Activated naive CD8-positive, alpha-beta T cell treated with anti-CD3 and anti-CD28 coated beads, Interleukin-2, amount 50 U/mL, for 16 hours (primary cell): ENCODE measurements around the gene PKP3.
"Not testable (repeated sequence)": the region's sequence is repeated elsewhere in the genome, so short reads cannot be mapped to it uniquely, and the experiment has no call there.

Experiments
- DNase-seq: peaks from one replicate; pipeline ENCODE4 v3.0.0-alpha.2; 2020; ENCODE audit warnings: low read depth, low spot score

PKP3 gene

DNA sequence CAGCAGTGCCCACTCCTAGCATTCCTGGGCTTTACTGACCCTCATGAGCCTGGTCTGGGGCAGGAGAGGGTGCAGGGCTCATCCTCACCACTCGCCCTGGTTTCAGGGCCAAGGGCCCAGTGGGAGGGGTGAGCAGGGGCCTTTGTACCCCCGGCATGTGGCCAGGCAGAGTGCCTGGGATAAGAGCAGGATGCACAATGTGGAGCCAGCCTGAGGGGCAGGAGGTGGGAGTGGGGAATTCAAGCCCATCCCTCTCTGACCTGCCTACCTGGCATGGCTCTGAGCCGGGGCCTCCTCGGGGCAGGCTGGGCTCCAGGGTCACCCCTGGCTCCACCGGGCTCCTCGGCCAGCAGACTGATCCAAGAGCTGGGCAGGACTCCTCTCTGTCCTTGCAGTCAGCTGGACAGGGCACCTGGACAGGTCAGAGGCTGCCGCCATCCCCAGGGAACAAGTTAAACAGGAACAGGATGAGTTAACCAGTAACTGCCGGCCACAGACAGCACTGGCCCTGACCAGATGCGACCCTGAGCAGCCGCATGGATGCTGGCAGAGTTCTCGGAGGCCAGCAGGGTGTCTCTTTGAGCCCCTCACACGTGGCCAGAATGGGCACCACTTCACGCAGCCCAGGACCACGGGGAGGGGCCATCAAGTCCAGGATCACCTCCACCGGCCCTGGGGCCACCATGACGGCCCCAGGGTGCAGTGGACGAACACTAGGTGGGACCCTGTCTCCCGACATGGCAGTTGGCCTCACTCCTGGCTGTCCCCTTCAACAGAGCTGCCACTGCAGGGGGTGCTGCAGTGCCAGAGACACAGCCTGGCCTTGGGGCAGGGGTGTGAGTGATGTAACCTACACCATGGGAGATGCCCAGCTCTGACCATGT lies 15.8 kb downstream of the PKP3 start:
- no peak for DNase-seq

DNA sequence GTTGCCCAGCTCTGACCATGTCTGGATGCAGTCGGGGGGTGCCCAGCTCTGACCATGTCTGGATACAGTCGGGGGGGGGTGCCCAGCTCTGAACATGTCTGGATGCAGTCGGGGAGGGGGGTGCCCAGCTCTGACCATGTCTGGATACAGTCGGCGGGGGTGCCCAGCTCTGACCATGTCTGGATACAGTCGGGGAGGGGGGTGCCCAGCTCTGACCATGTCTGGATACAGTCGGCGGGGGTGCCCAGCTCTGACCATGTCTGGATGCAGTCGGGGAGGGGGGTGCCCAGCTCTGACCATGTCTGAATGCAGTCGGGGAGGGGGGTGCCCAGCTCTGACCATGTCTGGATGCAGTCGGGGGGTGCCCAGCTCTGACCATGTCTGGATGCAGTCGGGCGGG lies 16.7 kb downstream of the PKP3 start:
- not testable (repeated sequence) for DNase-seq

DNA sequence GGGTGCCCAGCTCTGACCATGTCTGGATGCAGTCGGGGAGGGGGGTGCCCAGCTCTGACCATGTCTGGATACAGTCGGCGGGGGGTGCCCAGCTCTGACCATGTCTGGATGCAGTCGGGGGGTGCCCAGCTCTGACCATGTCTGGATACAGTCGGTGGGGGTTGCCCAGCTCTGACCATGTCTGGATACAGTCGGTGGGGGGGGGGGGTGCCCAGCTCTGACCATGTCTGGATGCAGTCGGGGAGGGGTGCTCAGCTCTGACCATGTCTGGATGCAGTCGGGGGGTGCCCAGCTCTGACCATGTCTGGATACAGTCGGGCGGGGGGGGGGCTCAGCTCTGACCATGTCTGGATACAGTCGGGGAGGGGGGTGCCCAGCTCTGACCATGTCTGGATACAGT lies 17.5 kb downstream of the PKP3 start:
- not testable (repeated sequence) for DNase-seq

DNA sequence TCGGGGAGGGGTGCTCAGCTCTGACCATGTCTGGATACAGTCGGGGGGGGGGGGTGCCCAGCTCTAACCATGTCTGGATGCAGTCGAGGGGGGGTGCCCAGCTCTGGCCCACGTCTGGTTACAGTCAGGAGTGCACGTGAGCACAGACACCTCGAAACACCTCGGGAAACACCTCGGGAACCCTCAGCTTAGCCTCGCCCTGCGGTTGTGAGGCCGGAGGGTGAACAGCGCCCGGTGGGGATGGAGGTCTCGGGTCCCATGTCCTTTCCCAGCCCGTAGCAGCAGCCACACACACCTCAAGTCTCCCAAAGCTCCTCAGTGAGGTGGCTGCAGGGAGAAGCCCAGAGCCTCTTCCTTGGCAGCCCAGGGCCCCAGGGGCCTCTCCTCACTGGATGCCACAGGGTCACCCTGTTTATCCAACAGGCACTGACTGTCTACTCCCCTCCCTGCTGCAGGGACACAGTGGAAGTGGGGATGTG lies 18.7 kb downstream of the PKP3 start:
- DNase-seq = no peak

GRCh38 chr11:413120-414081 lies 19.4 kb downstream of the PKP3 start:
- no peak for DNase-seq

DNA sequence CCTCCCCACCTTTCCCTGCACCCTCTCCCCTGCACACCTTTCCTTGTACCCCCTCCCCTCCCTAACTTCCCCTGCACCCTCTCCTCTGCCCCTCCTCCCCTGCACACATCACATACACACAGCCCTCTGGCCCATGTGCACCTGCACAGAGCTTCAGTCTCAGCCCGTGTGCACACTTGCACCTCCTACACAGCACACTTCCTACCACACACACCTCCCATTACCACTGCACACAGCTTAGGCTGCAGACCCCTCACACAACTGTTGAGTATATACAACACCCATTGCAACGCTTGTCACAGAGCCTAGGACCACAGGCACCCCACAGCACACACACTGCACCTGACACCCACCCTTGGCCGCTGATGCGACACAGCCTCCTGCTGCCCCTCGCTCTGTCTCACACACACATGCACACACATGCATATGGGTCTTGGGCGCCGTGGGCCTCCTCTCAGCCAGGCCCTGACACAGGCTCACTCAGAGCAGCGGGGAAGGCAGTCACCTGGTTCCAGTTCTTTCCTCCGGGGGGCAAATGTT lies 20.4 kb downstream of the PKP3 start:
- no peak for DNase-seq

DNA sequence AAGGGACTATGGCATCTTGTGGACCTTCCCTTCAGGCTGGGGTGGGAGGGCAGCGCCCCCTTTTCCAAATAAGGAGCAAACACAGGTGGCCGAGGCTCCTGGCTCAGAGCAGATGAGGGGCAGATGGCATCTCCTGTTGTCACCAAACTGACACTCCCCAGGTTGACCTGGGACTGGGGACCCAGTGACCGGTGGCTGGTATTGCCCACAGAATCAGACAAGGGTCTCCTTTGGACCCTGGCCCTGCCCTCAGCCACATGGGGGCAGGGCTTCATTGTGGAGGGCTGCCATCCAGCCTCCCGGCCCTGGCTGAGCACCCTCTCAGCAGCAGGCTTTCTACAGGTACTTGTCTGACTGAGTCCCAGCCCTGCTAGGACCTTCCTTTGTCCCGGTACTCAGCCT lies 21.6 kb downstream of the PKP3 start:
- DNase-seq = no peak

DNA sequence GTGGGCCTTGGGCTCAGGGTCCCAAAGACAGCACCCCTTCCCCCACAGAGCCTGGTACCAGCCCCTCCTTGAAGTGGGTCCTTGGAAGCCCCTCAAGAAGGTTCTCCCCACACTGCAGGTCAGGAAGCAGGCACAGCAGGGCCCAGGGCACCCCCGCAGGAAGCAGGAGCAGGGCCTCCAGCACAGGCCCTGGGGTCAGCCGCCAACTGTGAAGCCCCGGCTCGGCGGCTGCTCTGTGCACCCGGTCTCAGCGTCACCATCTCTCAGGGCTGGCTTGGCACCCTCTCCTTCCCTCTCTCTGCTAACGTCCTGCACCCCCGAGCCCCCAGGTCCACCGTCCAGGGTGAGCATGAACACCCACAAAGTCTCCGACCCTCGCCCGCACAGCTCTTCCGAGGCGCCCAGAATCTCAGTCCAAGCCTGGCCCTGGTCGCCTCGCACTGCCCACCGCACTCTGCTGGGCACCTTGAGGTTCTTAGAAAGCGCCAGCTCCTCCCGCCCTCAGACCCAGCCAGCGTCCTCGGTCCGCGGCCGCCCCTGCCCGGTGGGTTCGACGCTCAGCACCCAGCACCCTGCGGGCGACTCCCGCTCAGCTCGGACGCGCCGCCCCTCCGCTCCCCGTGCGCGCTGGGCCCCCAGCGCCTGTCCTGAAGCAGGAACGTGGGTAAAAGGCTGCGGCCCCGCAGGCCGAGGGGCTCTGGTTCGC lies 22.2 kb downstream of the PKP3 start:
- DNase-seq = no peak

DNA sequence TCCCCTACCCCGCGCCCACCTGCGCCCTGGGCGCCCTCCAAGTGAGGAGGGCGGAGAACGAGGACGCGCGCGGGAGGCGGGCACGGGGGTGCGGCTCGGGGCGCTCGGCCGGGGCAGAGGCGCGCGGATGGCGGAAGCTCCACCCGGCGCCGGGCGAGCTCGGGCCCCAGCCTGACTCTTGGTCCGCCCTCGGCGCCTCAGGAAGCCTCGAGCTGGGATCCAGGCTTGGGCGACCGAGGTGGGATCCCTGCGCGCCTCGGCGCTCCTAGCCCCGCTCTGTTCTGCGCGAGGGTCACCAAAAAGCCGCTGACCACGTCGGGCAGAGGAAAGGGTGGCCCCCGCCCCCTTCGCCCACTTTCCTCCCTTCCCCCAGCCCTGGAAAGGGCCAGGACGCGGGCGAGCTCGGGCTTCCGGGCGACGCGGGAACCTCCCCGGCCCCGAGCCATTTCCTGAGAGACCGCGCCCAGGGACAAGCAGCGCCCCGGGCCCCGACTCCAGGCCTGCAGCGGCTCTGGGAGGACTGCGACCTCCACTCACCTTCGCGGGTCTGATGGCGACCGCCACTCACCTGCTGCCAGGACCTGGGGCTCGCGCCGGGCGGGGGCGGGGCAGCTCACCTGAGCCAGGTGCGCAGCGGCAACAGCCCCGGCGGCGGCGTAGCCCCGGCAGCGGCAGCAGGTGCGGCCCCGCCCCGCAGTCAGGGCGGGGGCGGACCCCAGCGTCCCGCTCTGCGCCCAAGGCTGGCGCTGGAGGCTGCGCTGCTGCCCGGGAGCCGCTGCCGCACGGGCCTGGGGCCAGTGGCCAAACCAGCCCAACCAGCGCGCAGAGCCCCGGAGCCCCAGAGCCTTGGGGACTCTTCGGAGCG lies 23.0 kb downstream of the PKP3 start:
- DNase-seq = no peak

DNA sequence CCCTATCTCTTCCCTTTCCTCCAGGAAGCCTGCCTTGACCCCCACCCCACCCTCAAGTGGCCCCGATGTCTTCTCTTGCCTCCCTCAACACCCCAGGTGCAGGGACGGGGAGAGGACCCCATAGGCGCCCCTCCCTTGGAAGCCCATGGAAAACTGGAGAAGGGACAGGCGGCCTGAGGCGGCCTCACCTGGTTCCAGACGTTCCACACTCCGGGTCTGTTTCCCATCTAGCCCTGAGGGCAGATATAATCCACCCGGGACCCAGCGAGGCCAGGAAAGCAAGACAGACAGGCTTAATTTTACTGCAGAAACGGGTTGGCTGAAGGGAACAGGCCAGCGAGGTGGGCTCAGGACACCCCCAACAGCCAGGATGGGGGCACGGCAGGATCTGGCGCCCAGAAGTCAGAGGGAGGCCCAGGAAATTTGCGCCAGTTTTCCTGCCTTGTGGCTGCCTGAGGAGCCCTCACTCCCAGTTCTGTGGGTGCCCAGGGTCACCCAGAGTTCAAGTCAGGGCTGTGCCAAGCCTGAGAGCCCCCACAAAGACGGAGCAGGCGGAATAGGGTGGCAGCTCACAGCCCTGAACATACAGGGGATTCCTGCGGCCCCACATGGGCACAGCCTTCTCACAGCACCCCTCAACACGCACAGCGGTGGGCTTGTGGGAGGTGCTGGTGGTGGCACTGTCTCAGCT lies 23.8 kb downstream of the PKP3 start:
- DNase-seq = no peak

- DNase-seq = no peak
Observed at GRCh38 chr11:418343-419247, 24.6 kb downstream of the PKP3 start.

DNA sequence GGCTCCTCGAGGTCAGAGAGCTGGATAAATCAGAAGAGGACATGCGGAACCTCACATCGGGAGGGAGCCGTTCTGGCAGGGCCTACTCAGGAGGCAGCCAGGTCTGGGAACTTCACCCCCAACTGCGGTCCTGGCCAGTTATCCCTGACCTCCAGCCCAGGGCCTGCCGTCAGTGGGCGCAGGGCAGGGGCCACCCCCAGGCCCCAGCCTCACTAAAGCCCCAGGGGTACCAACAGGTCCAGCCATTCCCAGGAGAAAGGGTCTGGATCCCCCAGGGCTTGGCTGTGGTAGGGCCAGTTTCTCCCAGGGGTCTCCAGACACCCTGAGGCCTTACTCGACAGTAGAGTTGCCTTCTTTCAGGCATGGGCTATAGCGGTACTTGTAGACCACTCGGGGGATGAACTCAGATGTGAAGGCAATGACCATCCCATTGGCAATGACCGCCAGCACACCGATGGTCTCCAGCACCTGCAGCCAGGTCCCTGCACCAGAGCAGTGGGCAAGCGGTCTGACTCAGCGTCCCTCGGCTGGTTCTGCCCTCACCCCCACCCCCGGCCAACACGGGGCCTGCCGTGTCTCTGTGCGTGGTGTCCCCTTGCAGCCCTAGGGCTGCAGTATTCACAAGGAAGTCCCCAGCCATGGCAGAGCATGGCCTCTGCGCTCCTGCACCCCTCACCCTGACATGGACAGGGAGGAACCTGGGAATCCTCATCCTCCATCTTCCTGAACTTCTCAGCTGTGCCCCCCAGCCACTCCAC lies 25.4 kb downstream of the PKP3 start:
- no peak for DNase-seq

DNA sequence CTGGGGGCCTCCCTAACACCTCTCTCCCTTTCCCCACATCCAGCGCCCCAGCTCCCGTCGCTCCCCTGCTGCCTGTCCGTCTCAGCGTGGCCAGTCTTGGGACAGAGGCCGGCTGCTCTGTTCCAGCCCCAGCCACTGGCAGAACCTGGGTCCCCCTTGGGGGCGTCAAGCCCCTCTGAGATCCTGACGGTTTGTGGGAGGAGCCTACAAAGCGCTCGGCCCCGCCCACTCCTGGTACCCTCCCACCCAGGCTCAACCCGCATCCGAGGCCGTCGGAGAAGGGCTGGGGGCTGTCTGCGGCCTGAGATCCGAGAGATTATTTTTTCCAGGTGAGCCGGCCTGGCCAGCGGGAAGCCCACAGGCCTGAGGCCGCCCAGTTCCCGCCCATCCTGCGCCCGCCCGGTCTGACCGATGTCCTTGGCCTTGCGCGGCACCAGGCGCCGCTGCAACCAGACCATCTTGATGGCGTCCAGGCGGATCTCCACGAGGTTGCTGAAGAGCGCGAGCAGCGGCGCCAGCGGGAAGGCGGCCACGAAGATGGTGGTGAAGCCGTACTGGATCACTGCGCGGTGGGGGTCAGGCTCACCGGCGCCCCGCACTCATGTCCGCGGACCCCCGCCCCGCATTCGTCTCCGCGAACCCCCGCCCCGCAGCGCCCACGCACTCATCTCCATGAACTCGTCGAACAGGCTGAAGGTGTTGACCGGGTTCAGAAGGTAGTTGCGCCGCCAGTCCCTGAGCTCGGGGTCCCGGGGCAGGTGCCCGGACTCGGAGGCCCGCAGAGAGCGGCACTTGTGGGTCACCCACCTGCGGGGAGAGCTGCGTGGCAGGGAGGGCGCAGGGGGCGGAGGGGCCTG lies 26.3 kb downstream of the PKP3 start:
- DNase-seq = no peak

DNA sequence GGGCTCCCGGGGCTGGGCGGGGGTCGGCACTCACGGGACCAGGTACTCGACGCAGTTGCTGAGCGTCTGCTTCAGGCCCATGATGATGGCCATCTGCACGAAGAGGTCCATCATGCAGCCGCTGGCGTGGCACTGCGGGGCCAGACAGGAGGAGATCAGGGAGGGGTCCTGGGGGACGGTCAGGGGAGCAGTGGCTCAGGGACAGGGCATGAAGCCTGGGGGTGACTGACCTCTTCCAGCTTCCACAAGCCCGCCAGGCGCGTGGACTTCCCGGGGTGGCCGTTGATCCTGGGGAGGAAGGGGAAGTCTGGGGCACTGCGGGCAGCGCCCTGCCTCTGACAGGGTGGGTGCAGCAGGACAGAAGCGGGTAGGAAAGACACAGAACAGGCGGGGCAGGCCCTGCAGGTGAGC lies 26.9 kb downstream of the PKP3 start:
- DNase-seq = no peak

DNA sequence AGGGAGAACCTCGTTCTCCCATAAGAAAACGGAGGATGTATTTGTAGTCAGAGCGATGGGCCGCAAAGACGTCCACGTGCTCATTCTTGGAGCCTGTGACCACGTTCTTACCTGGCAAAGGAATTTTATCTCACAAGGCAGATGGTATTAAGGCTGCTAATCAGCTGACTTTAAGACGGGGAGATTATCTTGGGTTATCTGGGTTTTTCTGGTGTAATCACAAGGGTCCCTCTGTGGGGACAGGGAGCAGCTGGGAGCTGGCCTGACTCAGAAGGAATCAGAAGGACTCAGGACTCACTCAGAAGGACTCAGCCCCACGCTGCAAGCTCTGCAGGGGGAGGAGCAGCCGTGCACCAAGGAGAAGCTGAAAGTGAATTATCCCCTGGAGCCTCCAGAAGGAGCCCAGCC lies 28.2 kb downstream of the PKP3 start:
- no peak for DNase-seq

DNA sequence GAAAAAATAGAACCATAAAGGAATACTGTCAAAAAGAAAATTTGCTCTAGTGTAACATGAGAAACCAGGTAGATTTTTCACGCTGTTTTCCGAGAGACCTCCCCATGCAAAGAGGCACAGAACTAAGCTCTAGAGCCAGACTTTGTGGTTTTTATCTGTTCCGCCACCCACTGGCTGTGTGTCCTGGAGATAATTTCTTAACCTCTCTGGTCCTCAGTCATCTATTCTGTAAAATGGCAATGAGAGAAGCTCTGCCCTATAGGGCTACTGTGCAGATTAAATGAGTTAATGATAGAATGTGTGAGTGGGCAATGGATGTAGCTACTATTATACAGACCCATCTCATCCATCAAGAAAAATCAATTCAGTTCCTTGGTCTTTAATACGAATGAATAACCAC lies 30.2 kb downstream of the PKP3 start:
- no peak for DNase-seq

GRCh38 chr11:424766-425165 lies 30.8 kb downstream of the PKP3 start:
- not testable (repeated sequence) for DNase-seq
